ENCODE data around the gene ST6GALNAC4.

Gene ST6GALNAC4

DNA sequence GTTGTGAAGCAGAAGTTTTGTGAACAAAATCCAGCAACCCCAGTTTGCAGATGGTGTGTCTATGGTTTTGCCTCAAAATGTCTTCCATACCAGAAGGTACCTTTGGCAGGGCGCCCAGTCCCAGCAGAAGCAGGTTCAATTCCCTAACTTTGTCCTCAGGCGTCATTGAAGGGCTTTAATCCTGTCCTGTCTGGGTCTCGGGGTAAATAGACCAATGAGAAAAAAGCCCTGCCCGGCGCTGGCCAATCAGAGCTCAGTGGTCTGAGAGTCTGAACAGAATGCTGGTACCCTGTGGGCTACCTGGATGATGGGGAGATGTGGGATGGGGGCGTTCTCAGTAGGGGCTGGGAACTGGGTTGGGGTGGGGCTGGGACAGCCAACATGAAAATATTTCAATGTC, 6.2 kb upstream of the ST6GALNAC4 start:
- TF ChIP-seq FOXP2 (optimal IDR thresholded peaks at IDR 0.05; ENCODE audit: borderline replicate concordance, extremely low read depth, extremely low read length, insufficient read depth) (no peak), POLR2AphosphoS5 (IDR thresholded peaks at IDR 0.05; ENCODE audit: low read depth, low read length) (no peak), TAF1 (IDR thresholded peaks at IDR 0.05; ENCODE audit: borderline replicate concordance, insufficient read depth, low read length) (no peak), REST (IDR thresholded peaks at IDR 0.05; ENCODE audit: insufficient read depth in 1 of 2, low read depth in 2 of 2, low read length in 2 of 2) (no peak), SIN3A (IDR thresholded peaks at IDR 0.05; ENCODE audit: borderline replicate concordance, insufficient read depth, low read length) (no peak)

DNA sequence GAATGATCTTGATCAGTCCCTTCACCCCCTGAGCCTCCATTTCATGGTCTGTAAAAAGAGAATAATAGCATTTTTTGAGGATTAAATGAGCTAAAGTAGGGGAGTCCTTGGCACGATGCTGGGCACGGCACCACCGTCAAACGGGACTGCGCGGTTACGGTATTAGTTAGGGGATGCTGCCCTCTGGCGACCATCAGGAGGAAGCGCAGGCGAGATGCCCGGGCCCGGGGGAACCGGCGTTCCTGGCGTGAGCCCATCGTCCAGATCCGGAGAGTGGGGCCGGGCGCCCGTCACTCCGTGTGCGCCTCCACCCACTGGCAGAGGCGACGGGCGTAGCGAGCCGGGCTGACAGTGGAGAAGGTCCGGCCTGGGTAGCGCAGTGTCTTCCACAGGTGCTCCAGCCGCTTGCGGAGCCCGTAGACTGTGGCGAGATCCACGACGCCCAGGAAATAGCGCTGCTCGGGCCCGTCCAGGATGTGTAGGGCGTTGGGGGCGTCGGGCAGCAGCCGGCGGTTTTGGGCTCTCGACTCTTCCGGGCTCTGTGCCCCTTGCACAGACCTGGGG, 4.8 kb upstream of the ST6GALNAC4 start:
- TF ChIP-seq FOXP2 (optimal IDR thresholded peaks at IDR 0.05; ENCODE audit: borderline replicate concordance, extremely low read depth, extremely low read length, insufficient read depth): no peak
- TF ChIP-seq SIN3A (IDR thresholded peaks at IDR 0.05; ENCODE audit: borderline replicate concordance, insufficient read depth, low read length): no peak
- TF ChIP-seq POLR2AphosphoS5 (IDR thresholded peaks at IDR 0.05; ENCODE audit: low read depth, low read length): no peak
- no peak for TF ChIP-seq REST (IDR thresholded peaks at IDR 0.05; ENCODE audit: insufficient read depth in 1 of 2, low read depth in 2 of 2, low read length in 2 of 2)
- TF ChIP-seq TAF1 (IDR thresholded peaks at IDR 0.05; ENCODE audit: borderline replicate concordance, insufficient read depth, low read length): no peak

GRCh38 chr9:127920794-127921193, 4.0 kb upstream of the ST6GALNAC4 start:
- no peak for TF ChIP-seq FOXP2 (optimal IDR thresholded peaks at IDR 0.05; ENCODE audit: borderline replicate concordance, extremely low read depth, extremely low read length, insufficient read depth)

GRCh38 chr9:127919253-127919815, 2.5 kb upstream of the ST6GALNAC4 start:
- no peak for TF ChIP-seq TAF1 (IDR thresholded peaks at IDR 0.05; ENCODE audit: borderline replicate concordance, insufficient read depth, low read length)
- no peak for TF ChIP-seq FOXP2 (optimal IDR thresholded peaks at IDR 0.05; ENCODE audit: borderline replicate concordance, extremely low read depth, extremely low read length, insufficient read depth)
- TF ChIP-seq REST (IDR thresholded peaks at IDR 0.05; ENCODE audit: insufficient read depth in 1 of 2, low read depth in 2 of 2, low read length in 2 of 2): no peak
- no peak for TF ChIP-seq SIN3A (IDR thresholded peaks at IDR 0.05; ENCODE audit: borderline replicate concordance, insufficient read depth, low read length)
- TF ChIP-seq POLR2AphosphoS5 (IDR thresholded peaks at IDR 0.05; ENCODE audit: low read depth, low read length): no peak

- TF ChIP-seq REST (IDR thresholded peaks at IDR 0.05; ENCODE audit: insufficient read depth in 1 of 2, low read depth in 2 of 2, low read length in 2 of 2) (no peak), POLR2AphosphoS5 (IDR thresholded peaks at IDR 0.05; ENCODE audit: low read depth, low read length) (no peak), FOXP2 (optimal IDR thresholded peaks at IDR 0.05; ENCODE audit: borderline replicate concordance, extremely low read depth, extremely low read length, insufficient read depth) (no peak), SIN3A (IDR thresholded peaks at IDR 0.05; ENCODE audit: borderline replicate concordance, insufficient read depth, low read length) (no peak), TAF1 (IDR thresholded peaks at IDR 0.05; ENCODE audit: borderline replicate concordance, insufficient read depth, low read length) (no peak)
Measured at GRCh38 chr9:127918183-127919107, 1.6 kb upstream of the ST6GALNAC4 start.

Measured in PFSK-1 (cell line).